ENCODE results near the gene SLC25A43.
A peak's percentile ranks its signal among the peaks of the same experiment; 100 is the strongest.

The SLC25A43 gene

DNA sequence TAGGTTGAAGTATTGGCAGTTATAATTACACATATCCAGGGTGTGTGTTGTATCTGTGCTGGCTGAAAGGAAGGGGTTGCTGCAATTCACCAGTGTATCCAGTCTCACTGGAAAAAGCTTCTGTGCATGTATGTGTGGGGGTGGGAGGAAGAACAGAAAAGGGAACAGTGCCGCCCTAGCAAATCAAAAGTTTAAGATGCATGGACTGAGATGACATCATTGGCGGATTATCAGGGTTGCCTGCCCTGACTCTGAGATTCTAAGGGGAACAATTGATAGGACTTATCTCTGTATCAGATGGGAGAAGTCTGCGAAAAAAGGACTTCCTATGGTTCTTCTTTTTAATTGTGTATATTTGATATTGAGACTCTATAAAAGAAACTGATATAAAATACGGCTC lies 3.5 kb downstream of the SLC25A43 start:
- Histone ChIP-seq H3K4me3 (ENCODE audit: low read depth in 1 of 2, low read length in 2 of 2) (no peak overlapping the region), H3K4me1 (ENCODE audit: control insufficient read depth in 1 of 2, insufficient read depth in 2 of 2, low read length in 2 of 2) (peaks cover 10 to 17% of the 10 kb centered on the region in 2 donors), H3K9me3 (ENCODE audit: control insufficient read depth in 1 of 2, low read length in 2 of 2) (no peaks in the 10 kb centered on the region), H3K9ac (ENCODE audit: low read depth in 1 of 2, low read length in 2 of 2) (no peak overlapping the region), H3K36me3 (ENCODE audit: control insufficient read depth in 1 of 2, insufficient read depth in 2 of 2, low read length in 2 of 2) (peaks cover 5 to 7% of the 10 kb centered on the region in 2 donors), H3K27ac (ENCODE audit: low read depth, low read length) (no peak overlapping the region), H3K27me3 (ENCODE audit: control insufficient read depth in 1 of 2, insufficient read depth in 2 of 2, low read length in 2 of 2) (no peaks in the 10 kb centered on the region)

DNA sequence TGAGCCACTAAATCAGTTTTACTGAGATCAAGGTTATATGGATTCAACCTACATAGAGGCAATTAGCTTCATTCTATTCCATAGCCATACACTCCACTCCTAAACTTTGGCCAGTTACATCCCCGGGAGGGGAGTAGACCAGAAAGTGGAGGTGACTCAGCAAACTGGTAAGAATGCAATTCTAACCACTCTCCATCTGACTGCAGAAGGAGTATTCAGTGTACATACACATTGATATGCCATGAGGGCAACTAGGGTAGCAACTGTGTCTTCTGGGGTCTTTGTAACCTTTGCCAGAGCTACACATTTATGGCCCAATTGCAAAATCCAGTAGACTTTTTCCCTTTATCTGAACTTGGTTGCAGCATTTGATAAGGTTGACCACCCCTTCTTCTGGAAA lies 7.6 kb downstream of the SLC25A43 start:
- Histone ChIP-seq H3K9ac (ENCODE audit: low read depth in 1 of 2, low read length in 2 of 2) (no peak overlapping the region), H3K36me3 (ENCODE audit: control insufficient read depth in 1 of 2, insufficient read depth in 2 of 2, low read length in 2 of 2) (peaks cover 5 to 11% of the 10 kb centered on the region in 2 donors), H3K9me3 (ENCODE audit: control insufficient read depth in 1 of 2, low read length in 2 of 2) (no peaks in the 10 kb centered on the region), H3K27me3 (ENCODE audit: control insufficient read depth in 1 of 2, insufficient read depth in 2 of 2, low read length in 2 of 2) (no peaks in the 10 kb centered on the region), H3K4me3 (ENCODE audit: low read depth in 1 of 2, low read length in 2 of 2) (no peak overlapping the region), H3K4me1 (ENCODE audit: control insufficient read depth in 1 of 2, insufficient read depth in 2 of 2, low read length in 2 of 2) (peaks cover 7 to 9% of the 10 kb centered on the region in 2 donors), H3K27ac (ENCODE audit: low read depth, low read length) (no peak overlapping the region)

DNA sequence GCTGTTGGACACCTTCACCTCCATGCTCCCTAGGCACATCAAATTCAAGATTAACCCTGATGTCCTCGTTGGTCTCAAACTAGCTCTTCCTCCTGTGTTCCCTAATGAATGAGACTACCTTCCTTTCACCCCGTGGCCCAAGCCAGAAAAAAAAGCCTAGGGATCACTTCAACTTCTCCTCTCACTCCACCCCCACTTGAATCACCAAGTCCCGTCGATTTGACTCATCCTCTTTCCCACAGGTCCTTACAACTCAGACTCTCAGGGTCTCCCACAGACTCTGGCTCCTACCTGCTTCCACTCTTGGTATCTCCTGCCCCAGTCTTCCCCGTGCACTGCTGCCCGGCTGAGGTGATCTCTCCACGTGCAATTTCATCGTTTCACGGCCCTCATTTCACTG lies 8.5 kb downstream of the SLC25A43 start:
- Histone ChIP-seq H3K4me3 (ENCODE audit: low read depth in 1 of 2, low read length in 2 of 2) (no peak overlapping the region), H3K36me3 (ENCODE audit: control insufficient read depth in 1 of 2, insufficient read depth in 2 of 2, low read length in 2 of 2) (peaks cover 5 to 11% of the 10 kb centered on the region in 2 donors), H3K27me3 (ENCODE audit: control insufficient read depth in 1 of 2, insufficient read depth in 2 of 2, low read length in 2 of 2) (no peaks in the 10 kb centered on the region), H3K4me1 (ENCODE audit: control insufficient read depth in 1 of 2, insufficient read depth in 2 of 2, low read length in 2 of 2) (peaks cover 7 to 9% of the 10 kb centered on the region in 2 donors), H3K27ac (ENCODE audit: low read depth, low read length) (no peak overlapping the region), H3K9me3 (ENCODE audit: control insufficient read depth in 1 of 2, low read length in 2 of 2) (no peaks in the 10 kb centered on the region), H3K9ac (ENCODE audit: low read depth in 1 of 2, low read length in 2 of 2) (no peak overlapping the region)

DNA sequence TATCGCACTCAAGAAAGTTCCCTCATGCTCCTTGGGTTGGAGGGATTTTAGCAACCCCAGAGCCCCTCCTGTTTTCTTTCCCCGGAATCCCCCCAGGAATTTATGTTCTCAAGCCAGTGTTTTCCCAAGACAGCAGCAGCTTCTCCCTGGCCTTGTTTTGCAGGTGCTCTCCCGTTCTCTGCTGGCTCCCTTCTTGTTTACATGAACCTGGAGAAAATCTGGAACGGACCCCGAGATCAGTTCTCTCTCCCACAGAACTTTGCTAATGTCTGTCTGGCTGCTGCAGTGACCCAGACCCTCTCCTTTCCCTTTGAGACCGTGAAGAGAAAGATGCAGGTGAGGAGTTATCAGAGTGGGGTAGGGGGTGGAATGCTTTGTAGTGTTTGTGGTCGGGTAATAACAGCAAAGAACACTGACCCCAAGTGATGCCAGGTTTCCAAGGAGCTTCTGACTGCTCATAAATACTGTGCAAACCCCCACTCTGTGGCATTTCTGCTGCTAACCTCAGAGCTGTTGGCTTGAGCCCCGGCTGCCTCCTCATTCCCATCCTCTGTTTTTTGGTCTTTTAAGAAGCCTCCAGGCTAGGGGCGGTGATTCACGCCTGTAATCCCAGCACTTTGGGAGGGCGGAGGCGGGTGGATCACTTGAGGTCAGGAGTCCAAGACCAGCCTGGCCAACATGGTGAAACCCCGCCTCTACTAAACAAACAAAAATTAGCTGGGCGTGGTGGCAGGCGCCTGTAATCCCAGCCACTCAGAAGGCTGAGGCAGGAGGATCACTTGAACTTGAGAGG lies 11.1 kb downstream of the SLC25A43 start:
- H3K4me3 ChIP-seq (ENCODE audit: low read depth in 1 of 2, low read length in 2 of 2): no peak overlapping the region
- H3K27me3 ChIP-seq (ENCODE audit: control insufficient read depth in 1 of 2, insufficient read depth in 2 of 2, low read length in 2 of 2): no peaks in the 10 kb centered on the region
- no peak overlapping the region for H3K27ac ChIP-seq (ENCODE audit: low read depth, low read length)
- H3K4me1 ChIP-seq (ENCODE audit: control insufficient read depth in 1 of 2, insufficient read depth in 2 of 2, low read length in 2 of 2): peaks cover 7 to 9% of the 10 kb centered on the region in 2 donors
- peak overlapping the region in 1 of 2 donors; percentile 43 for H3K9ac ChIP-seq (ENCODE audit: low read depth in 1 of 2, low read length in 2 of 2)
- H3K9me3 ChIP-seq (ENCODE audit: control insufficient read depth in 1 of 2, low read length in 2 of 2): no peaks in the 10 kb centered on the region
- H3K36me3 ChIP-seq (ENCODE audit: control insufficient read depth in 1 of 2, insufficient read depth in 2 of 2, low read length in 2 of 2): peaks cover 5 to 11% of the 10 kb centered on the region in 2 donors

DNA sequence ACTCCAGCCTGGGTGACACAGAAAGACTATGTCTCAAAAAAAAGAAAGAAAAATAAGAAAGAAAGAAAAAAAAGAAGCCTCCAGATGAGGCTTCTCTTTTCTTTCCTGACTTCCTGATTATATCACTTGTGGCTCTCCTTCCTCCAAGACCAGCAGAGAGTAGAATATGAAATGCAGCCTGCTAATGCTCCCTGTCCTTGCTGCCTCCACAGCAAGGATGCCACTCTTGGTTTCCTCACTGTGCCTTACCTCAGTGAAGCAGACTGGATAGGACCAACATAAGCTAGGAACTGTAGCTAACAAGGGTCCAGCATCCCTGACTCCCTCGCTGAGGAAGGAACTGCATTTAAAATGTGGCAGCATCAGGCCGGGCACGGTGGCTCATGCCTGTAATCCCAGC lies 11.7 kb downstream of the SLC25A43 start:
- no peak overlapping the region for H3K4me3 ChIP-seq (ENCODE audit: low read depth in 1 of 2, low read length in 2 of 2)
- H3K27ac ChIP-seq (ENCODE audit: low read depth, low read length): no peak overlapping the region
- no peak overlapping the region for H3K9ac ChIP-seq (ENCODE audit: low read depth in 1 of 2, low read length in 2 of 2)
- no peaks in the 10 kb centered on the region for H3K9me3 ChIP-seq (ENCODE audit: control insufficient read depth in 1 of 2, low read length in 2 of 2)
- peaks cover 7 to 9% of the 10 kb centered on the region in 2 donors for H3K4me1 ChIP-seq (ENCODE audit: control insufficient read depth in 1 of 2, insufficient read depth in 2 of 2, low read length in 2 of 2)
- peaks cover 5 to 11% of the 10 kb centered on the region in 2 donors for H3K36me3 ChIP-seq (ENCODE audit: control insufficient read depth in 1 of 2, insufficient read depth in 2 of 2, low read length in 2 of 2)
- no peaks in the 10 kb centered on the region for H3K27me3 ChIP-seq (ENCODE audit: control insufficient read depth in 1 of 2, insufficient read depth in 2 of 2, low read length in 2 of 2)

DNA sequence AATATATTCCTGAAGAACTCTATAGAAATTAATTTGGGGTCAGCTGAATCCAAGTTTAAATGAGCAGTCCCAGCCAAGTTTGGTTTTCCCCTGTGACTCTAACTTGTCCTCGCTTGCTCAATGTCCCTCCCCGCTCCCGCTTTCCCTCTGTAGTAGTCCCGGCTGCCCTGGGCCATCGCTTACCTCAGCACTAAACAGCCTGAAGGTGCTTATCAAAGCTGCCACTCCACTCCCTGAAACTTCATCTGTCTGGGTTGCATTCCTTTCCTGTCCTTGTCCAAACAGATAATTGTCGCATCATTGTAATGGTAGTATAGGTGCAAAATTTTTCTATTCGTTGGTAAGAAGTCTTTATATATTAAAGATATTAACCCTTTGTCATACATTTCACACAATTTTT lies 12.8 kb downstream of the SLC25A43 start:
- Histone ChIP-seq H3K4me3 (ENCODE audit: low read depth in 1 of 2, low read length in 2 of 2) (no peak overlapping the region), H3K27ac (ENCODE audit: low read depth, low read length) (no peak overlapping the region), H3K9me3 (ENCODE audit: control insufficient read depth in 1 of 2, low read length in 2 of 2) (no peaks in the 10 kb centered on the region)

DNA sequence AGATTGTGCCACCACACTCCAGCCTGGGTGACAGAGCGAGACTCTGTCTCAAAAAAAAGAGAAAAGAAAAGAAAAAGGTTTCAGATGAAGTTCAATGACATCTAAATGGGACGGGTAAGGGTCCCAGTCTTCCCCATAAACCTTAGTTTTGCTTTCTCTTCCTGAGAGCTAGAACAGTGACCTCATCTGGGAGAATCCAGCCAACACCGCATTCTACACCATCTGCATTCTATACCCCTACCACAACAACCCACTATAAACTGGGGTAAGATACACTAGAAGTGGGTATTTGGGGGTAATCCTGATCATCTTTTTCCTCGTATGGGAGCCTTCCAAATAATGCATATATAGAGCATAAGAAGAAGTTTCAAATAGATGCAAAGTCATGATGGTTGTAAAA lies 18.2 kb downstream of the SLC25A43 start:
- Histone ChIP-seq H3K27me3 (ENCODE audit: control insufficient read depth in 1 of 2, insufficient read depth in 2 of 2, low read length in 2 of 2) (no peaks in the 10 kb centered on the region), H3K4me3 (ENCODE audit: low read depth in 1 of 2, low read length in 2 of 2) (no peak overlapping the region), H3K9ac (ENCODE audit: low read depth in 1 of 2, low read length in 2 of 2) (no peak overlapping the region), H3K4me1 (ENCODE audit: control insufficient read depth in 1 of 2, insufficient read depth in 2 of 2, low read length in 2 of 2) (peaks cover 3 to 4% of the 10 kb centered on the region in 2 donors), H3K36me3 (ENCODE audit: control insufficient read depth in 1 of 2, insufficient read depth in 2 of 2, low read length in 2 of 2) (peaks cover 0 to 2% of the 10 kb centered on the region in 2 donors), H3K27ac (ENCODE audit: low read depth, low read length) (no peak overlapping the region), H3K9me3 (ENCODE audit: control insufficient read depth in 1 of 2, low read length in 2 of 2) (no peaks in the 10 kb centered on the region)

More for the DNA sequence above, 12.8 kb downstream of the SLC25A43 start:
- H3K9ac ChIP-seq (ENCODE audit: low read depth in 1 of 2, low read length in 2 of 2): no peak overlapping the region
- H3K4me1 ChIP-seq (ENCODE audit: control insufficient read depth in 1 of 2, insufficient read depth in 2 of 2, low read length in 2 of 2): peaks cover 7 to 9% of the 10 kb centered on the region in 2 donors
- peaks cover 0 to 4% of the 10 kb centered on the region in 2 donors for H3K36me3 ChIP-seq (ENCODE audit: control insufficient read depth in 1 of 2, insufficient read depth in 2 of 2, low read length in 2 of 2)
- H3K27me3 ChIP-seq (ENCODE audit: control insufficient read depth in 1 of 2, insufficient read depth in 2 of 2, low read length in 2 of 2): no peaks in the 10 kb centered on the region

DNA sequence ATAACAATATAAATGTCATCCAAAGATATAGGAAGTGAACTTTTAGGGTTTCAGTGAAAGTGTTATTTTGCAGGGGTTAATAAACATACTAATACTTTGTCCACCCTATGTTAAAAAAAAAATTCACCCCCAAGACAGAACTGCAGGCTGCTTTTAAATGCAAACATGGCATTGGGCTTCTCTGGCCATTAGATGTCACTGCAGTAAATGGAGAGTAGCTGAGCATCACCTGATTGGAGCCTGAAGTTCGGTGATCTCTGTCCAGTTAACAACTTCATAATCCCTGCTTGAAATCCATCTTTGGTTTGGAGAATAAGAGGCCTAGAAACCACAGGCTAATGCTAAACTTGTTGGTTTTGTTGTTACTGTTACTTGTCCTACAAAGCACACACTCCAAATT lies 18.7 kb downstream of the SLC25A43 start:
- Histone ChIP-seq H3K9ac (ENCODE audit: low read depth in 1 of 2, low read length in 2 of 2) (no peak overlapping the region), H3K27ac (ENCODE audit: low read depth, low read length) (no peak overlapping the region), H3K4me1 (ENCODE audit: control insufficient read depth in 1 of 2, insufficient read depth in 2 of 2, low read length in 2 of 2) (peaks cover 3 to 4% of the 10 kb centered on the region in 2 donors)

DNA sequence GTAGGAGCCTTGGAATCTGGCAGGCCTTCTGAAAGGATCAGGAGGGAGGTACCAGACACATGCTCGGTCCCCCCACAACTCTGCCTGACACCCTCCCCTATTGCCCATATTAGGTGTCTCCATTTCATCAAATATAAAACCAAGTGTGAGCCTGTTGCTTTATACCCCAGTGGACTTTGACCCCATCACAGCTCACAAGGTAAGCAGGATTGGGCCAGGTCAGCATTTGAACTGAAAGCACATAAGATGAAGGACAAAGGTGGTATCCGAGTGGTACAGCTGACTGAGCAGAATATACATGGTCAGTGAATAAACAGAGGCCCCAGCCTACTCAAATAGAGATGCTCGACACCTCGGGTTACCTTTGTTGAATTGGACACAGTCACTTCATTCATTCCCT lies 20.0 kb downstream of the SLC25A43 start:
- no peaks in the 10 kb centered on the region for H3K9me3 ChIP-seq (ENCODE audit: control insufficient read depth in 1 of 2, low read length in 2 of 2)
- no peak overlapping the region for H3K27ac ChIP-seq (ENCODE audit: low read depth, low read length)
- peaks cover 3 to 4% of the 10 kb centered on the region in 2 donors for H3K4me1 ChIP-seq (ENCODE audit: control insufficient read depth in 1 of 2, insufficient read depth in 2 of 2, low read length in 2 of 2)

More for the DNA sequence above, 18.7 kb downstream of the SLC25A43 start:
- H3K36me3 ChIP-seq (ENCODE audit: control insufficient read depth in 1 of 2, insufficient read depth in 2 of 2, low read length in 2 of 2): peaks cover 0 to 2% of the 10 kb centered on the region in 2 donors
- no peaks in the 10 kb centered on the region for H3K27me3 ChIP-seq (ENCODE audit: control insufficient read depth in 1 of 2, insufficient read depth in 2 of 2, low read length in 2 of 2)
- H3K9me3 ChIP-seq (ENCODE audit: control insufficient read depth in 1 of 2, low read length in 2 of 2): no peaks in the 10 kb centered on the region
- no peak overlapping the region for H3K4me3 ChIP-seq (ENCODE audit: low read depth in 1 of 2, low read length in 2 of 2)

DNA sequence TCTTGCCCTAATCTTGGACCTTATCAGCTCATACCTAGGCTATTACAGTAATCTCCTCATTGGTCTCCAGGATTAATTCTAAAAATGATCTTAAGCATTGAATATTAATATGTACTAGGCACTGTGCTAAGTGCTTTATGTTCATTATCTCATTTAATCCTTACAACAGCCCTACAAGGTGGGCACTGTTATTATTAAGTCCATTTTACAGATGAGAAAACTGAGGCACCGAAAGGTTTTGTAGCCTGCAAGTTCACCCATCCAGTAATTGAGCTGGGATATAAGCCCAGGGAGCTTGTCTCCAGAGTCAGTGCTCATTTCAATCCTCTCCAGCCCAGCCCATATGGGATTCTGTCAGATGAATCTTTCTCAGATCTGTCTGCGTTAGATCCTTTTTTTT lies 20.8 kb downstream of the SLC25A43 start:
- no peak overlapping the region for H3K9ac ChIP-seq (ENCODE audit: low read depth in 1 of 2, low read length in 2 of 2)
- peaks cover 0 to 2% of the 10 kb centered on the region in 2 donors for H3K36me3 ChIP-seq (ENCODE audit: control insufficient read depth in 1 of 2, insufficient read depth in 2 of 2, low read length in 2 of 2)
- H3K4me3 ChIP-seq (ENCODE audit: low read depth in 1 of 2, low read length in 2 of 2): no peak overlapping the region
- H3K9me3 ChIP-seq (ENCODE audit: control insufficient read depth in 1 of 2, low read length in 2 of 2): no peaks in the 10 kb centered on the region
- H3K27me3 ChIP-seq (ENCODE audit: control insufficient read depth in 1 of 2, insufficient read depth in 2 of 2, low read length in 2 of 2): no peaks in the 10 kb centered on the region
- H3K4me1 ChIP-seq (ENCODE audit: control insufficient read depth in 1 of 2, insufficient read depth in 2 of 2, low read length in 2 of 2): peaks cover 3 to 4% of the 10 kb centered on the region in 2 donors
- H3K27ac ChIP-seq (ENCODE audit: low read depth, low read length): no peak overlapping the region

More for the DNA sequence above, 20.0 kb downstream of the SLC25A43 start:
- peaks cover 0 to 2% of the 10 kb centered on the region in 2 donors for H3K36me3 ChIP-seq (ENCODE audit: control insufficient read depth in 1 of 2, insufficient read depth in 2 of 2, low read length in 2 of 2)
- no peaks in the 10 kb centered on the region for H3K27me3 ChIP-seq (ENCODE audit: control insufficient read depth in 1 of 2, insufficient read depth in 2 of 2, low read length in 2 of 2)
- H3K9ac ChIP-seq (ENCODE audit: low read depth in 1 of 2, low read length in 2 of 2): no peak overlapping the region
- no peak overlapping the region for H3K4me3 ChIP-seq (ENCODE audit: low read depth in 1 of 2, low read length in 2 of 2)
